Endothelial cell of umbilical vein (primary cell): ENCODE results near the gene TPM4.
A peak's percentile ranks its signal among the peaks of the same experiment; 100 is the strongest.

Experiments used
- EZH2 ChIP-seq: IDR thresholded peaks from 2 replicates; pipeline ENCODE4 v1.6.1; 2012; ENCODE audit warnings: borderline replicate concordance, low read depth, mild to moderate bottlenecking, moderate library complexity, low read length, inconsistent platforms; ENCODE audit not compliant: severe bottlenecking
- GATA2 ChIP-seq: IDR thresholded peaks from 2 replicates; pipeline ENCODE4 v1.7.0; 2011; ENCODE audit warnings: low read depth, mild to moderate bottlenecking, moderate library complexity, mixed read lengths, low read length; ENCODE audit not compliant: insufficient read length, insufficient read depth
- JUN ChIP-seq: IDR thresholded peaks from 2 replicates; pipeline ENCODE4 v1.6.1; 2011; ENCODE audit warnings: borderline replicate concordance, low read depth; ENCODE audit not compliant: insufficient read length, insufficient read depth
- MAX ChIP-seq: IDR thresholded peaks from 2 replicates; pipeline ENCODE4 v1.6.1; 2011; ENCODE audit not compliant: insufficient read depth, insufficient read length
- MYC ChIP-seq: IDR thresholded peaks from one replicate; pipeline ENCODE4 v1.6.1; 2011; ENCODE audit warnings: mild to moderate bottlenecking, low read depth, low read length
- POLR2A ChIP-seq: IDR thresholded peaks from 2 replicates; pipeline ENCODE4 v1.6.1; 2012; ENCODE audit warnings: low read depth, mild to moderate bottlenecking, control low read depth, low read length
- POLR2AphosphoS5 ChIP-seq: IDR thresholded peaks from 2 replicates; pipeline ENCODE4 v1.6.1; 2012; ENCODE audit warnings: low read depth, mild to moderate bottlenecking, control low read depth, low read length, moderate library complexity; ENCODE audit not compliant: insufficient read depth
- TF ChIP-seq, protein P1 (sequence below), 2 donors: IDR thresholded peaks; 1 replicate in 1 of 2; 2 replicates in 1 of 2; pipeline ENCODE4 v1.5.1; 2011; ENCODE audit warnings: low read length in 2 of 2, mild to moderate bottlenecking in 2 of 2, moderate library complexity in 2 of 2, control low read depth in 1 of 2, inconsistent platforms in 1 of 2, low read depth in 1 of 2; ENCODE audit not compliant: insufficient read depth in 1 of 2; ENCODE audit errors: extremely low read depth in 1 of 2

DNA sequence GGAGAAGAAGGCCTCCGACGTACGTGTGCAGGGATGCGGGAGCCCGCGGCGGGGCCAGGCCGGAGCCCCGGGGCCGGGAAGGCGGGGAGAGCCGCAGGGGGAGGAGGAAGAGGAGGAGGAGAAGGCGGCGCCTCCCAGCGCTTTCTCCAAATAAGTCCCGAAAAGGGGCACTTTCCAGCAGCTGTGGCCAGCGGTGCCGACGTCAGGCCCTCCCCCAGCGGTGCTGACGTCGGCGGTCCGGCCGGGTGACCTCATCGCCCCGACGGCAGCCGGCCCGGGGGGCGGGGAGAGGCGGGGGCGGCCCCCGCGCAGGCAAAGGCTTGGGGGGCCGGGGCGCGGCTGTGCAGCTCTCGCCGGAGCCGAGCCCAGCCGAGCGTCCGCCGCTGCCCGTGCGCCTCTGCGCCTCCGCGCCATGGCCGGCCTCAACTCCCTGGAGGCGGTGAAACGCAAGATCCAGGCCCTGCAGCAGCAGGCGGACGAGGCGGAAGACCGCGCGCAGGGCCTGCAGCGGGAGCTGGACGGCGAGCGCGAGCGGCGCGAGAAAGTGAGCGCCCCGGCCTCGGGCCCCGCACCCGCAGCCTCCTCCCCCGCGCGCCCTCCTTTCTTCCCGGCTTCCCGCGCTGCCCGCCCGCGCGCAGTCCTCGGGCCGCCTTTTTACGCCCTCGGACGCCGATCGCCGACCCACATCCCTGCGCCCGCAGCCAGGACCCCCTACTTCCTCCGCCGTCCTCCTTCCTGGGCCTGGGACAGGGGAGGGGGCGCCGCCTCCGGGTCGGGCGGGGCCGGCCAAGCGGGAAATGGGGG is at the start of gene TPM4:
- TF ChIP-seq POLR2A (peak; percentile 89), GATA2 (no peak), POLR2AphosphoS5 (peak; percentile 99), MYC (no peak), JUN (no peak), EZH2 (no peak), MAX (no peak)
- TF ChIP-seq, protein P1, sequence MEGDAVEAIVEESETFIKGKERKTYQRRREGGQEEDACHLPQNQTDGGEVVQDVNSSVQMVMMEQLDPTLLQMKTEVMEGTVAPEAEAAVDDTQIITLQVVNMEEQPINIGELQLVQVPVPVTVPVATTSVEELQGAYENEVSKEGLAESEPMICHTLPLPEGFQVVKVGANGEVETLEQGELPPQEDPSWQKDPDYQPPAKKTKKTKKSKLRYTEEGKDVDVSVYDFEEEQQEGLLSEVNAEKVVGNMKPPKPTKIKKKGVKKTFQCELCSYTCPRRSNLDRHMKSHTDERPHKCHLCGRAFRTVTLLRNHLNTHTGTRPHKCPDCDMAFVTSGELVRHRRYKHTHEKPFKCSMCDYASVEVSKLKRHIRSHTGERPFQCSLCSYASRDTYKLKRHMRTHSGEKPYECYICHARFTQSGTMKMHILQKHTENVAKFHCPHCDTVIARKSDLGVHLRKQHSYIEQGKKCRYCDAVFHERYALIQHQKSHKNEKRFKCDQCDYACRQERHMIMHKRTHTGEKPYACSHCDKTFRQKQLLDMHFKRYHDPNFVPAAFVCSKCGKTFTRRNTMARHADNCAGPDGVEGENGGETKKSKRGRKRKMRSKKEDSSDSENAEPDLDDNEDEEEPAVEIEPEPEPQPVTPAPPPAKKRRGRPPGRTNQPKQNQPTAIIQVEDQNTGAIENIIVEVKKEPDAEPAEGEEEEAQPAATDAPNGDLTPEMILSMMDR (IDR thresholded peaks at IDR 0.05; ENCODE audit: extremely low read depth in 1 of 2, insufficient read depth in 1 of 2, low read depth in 1 of 2, low read length in 2 of 2) = no peak
